H54 (cell line): Measurements from ENCODE around the gene ADARB1.

Experiments used
- DNase-seq: peaks from one replicate; pipeline ENCODE4 v3.0.0; 2011; ENCODE audit warnings: low spot score, mixed read lengths; ENCODE audit not compliant: insufficient read length
- FAIRE-seq: peaks from 3 replicates; lab custom pipeline; 2011; peaks lifted over from hg19 to GRCh38; lab: Jason Lieb, UNC
- POLR2A ChIP-seq: IDR thresholded peaks from 2 replicates; pipeline ENCODE4 v1.6.1; 2011; ENCODE audit warnings: low read depth, mild to moderate bottlenecking, low read length

The ADARB1 gene

DNA sequence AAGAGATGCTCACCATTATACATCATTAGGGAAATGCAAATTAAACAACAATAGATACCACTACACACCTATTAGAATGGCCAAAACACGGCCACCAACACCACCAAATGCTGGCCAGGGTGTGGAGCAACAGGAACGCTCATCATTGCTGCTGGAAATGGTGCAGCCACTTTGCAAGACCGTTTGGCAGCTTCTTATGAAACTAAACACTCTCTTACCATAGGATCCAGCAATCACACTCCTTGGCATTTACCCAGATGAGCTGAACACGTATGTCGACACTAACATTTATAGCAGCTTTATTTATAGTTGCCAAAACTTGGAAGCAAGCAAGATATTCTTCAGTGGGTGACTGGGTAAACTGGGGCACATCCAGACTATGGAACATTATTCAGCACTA is 28.9 kb upstream of the ADARB1 start:
- DNase-seq (no peak), FAIRE-seq (no peak)
- TF ChIP-seq POLR2A, result no peak

DNA sequence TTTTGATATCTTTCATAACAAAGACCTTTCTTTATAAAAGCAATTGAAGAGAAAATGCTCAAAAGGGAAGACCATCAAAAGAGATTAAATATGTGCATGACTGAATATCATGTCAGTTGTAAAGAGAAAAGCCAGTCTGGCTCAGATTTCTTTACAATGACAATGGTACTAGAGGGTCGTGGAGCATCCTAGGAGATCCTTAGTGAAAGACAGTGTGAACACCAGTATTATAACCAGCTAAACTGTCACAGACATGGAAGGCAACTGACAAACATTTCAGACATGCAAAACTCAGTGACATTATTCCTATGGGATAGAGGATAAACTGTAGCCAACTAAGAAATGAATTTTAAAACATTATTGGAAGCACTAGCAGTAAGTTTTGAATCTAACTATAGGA is 27.1 kb upstream of the ADARB1 start:
- FAIRE-seq, result no peak
- no peak for DNase-seq
- no peak for TF ChIP-seq POLR2A

DNA sequence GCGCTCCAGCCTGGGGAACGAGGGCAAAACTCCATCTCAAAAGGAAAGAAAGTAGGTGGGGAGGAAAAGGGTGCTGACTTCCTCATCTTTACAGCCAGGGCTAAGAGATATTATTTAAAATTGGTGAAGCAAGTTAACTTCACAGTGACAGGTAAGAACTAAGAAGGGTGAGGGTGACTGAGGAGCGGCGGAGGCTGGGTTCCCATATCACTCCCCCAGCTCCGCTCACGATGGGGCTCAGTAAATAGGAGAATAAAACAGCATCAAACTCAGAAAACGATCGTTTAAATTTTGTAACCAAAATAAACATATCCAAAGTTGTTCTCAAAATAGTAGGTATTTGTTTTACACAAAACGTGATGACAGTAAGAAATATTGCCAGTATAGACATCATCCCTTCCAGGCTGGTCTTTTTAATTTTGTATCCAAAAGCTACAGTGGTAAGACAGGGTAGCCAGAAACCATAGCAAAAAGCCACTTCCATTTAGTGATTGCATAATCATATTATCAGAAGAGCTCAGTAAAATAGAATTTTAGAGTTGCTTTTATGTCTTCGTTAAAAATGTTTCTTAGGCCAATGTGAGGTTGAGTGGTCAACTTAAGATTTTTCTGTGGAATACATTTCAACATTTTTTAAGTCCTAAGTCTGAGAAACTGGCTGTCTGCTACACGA is 26.2 kb upstream of the ADARB1 start:
- no peak for DNase-seq
- no peak for TF ChIP-seq POLR2A
- FAIRE-seq, result no peak

DNA sequence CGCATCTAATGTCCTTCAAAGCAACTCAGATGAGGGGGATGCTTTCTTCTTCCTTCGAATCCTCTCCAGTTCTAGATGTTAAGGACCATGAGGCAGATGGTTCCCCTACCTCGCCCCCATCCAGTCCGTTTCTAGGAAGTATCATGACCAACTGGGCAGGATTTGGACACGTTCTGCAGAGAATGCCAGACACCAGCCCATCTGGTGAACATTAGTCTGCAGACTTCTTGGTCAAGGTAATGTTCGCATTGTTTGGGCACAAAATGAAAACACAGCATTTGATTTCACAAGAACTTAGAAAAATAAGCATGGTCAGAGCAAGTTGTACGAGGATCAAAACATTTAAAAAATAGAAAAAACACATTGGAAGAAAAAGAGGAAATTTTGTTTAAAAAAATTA is 25.4 kb upstream of the ADARB1 start:
- FAIRE-seq, result no peak

DNA sequence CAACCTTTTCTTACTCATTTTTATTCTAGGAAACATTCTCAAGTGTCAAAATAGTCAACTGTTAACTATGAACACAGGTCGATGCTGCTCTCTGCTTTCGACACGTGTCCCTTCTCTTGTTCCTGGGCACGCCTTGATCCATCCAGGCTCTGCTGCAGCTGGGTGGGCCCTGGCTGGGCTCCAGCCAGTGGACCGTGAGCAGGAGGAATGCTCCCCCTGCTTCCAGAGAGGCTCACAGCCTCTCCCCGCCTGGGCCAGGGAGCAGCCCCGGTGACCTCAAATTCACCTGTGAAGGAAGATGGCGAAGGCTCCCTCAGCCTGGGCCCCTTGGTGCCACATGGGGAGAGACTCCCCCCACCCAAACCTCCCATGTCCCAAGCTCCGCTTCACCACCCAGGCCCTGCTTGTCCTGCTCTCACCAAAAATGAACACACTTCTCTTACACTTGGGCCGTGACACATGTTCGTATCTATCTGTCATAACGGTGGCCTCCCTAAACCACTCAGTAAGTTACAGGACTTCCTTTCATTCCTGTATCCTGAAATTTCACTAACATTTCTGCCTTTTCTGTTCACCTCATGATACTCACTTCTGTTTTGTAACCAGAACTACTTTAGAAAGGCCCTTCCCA is 24.6 kb upstream of the ADARB1 start:
- DNase-seq (no peak), FAIRE-seq (no peak)
- TF ChIP-seq POLR2A, result no peak

More for the DNA sequence above, 25.4 kb upstream of the ADARB1 start:
- no peak for TF ChIP-seq POLR2A
- no peak for DNase-seq

DNA sequence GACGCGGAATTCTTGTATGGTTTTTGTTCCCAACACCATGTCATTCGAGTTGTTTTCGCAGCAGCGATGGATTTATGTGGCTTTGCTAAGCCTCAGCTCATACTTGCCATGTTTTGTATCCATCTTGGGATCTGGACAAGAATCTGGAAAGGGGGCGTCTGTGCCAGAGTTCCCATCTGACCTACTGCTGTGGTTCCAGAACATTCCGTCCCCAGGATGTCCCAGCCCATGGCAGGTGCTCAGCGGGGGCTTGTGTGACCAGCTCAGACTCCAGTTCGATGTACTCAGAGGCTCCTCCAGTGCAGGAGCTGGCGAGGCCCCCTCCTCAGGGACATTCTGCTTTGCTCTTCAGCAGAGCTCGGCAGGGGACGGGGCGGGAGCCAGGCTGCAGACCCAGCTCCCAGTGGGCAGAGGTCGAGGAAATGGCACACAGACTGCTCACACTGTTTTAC is 24.0 kb upstream of the ADARB1 start:
- no peak for TF ChIP-seq POLR2A
- no peak for FAIRE-seq
- no peak for DNase-seq

DNA sequence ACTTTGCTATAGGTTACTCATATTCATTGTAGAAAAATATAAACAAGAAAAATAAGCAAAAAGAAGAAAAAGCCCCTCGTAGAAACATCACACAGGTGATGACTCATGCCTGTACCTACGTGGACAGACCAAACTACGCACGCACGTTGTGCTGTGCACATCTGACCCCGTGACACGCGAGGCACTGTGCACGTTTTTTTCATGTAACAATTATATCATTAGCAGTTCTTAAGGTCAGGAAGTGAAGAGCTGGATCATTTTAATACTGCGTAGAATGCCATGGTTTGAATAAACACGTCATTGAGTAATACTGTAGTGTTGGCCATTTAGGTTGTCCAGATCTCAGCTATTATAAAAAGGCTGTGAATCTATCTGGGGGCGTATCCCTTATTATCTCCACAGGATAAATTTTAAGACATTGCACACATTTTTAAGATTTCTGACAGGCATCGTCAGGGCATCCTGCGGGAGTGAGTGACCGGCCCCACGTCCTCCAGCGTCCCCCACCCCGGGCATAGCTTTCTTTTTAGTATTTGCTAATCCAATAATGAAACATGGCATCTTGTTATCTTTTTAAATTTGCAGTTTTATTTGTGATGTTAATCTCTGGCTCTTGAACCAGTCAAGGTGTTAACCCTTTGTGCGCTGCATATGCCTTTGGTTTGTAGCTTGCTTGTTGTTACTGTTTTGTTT is 23.4 kb upstream of the ADARB1 start:
- no peak for TF ChIP-seq POLR2A
- FAIRE-seq, result no peak

DNA sequence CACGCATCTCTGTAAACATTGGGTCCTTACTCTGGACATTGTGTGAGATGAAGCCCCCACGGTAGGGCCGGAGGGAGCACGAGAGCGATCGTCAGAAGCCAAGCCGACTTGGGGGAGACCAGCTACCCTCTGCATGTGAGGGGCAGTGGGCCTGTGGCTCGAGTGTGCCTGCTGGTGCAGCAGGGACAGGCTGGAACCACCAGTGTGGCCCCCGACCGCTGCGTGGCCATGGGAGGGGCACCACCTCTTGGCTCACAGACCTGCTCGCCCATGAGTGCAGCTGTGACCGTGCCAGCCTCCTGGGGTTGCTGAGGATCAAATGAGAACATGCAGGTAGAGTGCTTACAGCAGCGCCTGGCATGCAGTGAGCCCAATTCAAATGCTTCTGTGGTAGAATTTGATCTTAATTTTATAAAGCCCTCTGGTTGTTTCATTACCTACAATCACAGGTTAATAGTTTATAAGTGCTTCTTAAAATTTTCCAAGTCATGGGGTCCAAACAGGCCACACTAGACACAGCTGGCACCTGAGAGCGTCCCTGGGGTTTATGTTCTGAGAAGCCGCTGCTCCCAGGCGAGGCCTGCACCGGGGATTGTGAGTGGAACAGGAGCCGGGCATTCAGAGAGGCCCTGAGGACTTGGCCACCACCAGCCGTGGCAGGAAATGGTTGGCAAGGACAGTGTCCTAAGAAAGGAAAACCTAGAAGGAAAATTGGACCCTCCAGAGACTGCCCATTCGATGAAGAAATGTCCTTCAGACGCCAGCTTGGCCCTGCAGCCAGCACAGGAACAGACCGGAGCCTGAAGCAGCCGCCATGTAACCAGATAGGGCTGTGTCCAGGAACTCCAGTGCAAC is 22.6 kb upstream of the ADARB1 start:
- no peak for FAIRE-seq

More for the DNA sequence above, 23.4 kb upstream of the ADARB1 start:
- no peak for DNase-seq

DNA sequence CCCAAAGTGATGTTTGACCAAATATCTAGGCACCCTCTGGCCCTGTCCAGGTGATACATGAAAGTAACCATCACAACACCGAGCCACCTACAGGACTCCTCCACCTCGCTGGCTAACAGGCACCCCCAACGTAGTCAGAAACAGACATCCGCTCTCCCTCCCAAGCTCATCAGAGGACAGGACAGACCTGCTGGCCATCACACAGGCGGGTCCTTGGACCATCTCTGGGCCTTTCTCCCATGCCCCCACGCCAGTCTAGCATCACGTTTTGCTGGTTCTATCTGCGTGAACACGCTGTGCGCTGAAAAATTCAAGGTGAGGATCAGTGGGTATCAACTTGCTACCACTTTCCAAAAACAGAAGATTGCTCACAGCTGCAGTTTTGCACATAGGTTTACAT is 21.4 kb upstream of the ADARB1 start:
- DNase-seq, result no peak
- TF ChIP-seq POLR2A, result no peak
- no peak for FAIRE-seq

More for the DNA sequence above, 22.6 kb upstream of the ADARB1 start:
- no peak for TF ChIP-seq POLR2A
- no peak for DNase-seq

DNA sequence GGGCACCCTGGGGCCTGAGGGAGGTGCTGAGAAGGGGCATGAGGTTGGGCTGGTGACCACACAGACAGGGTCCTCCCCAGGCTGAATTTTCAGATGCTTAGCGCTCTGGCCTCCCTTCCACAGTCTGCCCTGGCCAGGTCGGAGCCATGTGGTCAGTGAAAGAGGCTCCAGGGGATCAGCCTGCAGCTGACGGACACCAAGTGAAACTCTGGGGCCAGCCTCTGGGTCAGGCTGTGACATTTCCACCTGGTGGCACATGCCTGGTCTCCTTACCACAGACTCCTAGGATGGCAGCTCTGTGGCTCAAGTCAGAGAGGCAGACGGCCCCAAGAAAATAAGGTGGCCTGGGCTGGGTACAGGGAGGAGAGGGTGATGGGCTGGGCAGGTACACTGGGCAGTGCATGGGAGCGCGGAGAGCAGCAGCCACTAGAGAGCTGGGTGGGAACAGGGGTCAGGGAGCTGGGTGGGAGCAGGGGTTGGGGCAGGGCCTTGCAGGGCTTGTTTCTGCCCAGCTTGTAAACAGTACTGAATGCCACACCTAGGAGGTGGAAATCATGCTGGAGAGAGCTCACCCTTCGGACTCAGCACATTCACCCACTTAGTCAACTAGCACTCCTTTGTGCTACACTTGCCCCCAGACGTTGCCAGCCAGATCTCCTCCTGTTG is 20.7 kb upstream of the ADARB1 start:
- DNase-seq, result no peak
- FAIRE-seq, result no peak
- TF ChIP-seq POLR2A, result no peak

DNA sequence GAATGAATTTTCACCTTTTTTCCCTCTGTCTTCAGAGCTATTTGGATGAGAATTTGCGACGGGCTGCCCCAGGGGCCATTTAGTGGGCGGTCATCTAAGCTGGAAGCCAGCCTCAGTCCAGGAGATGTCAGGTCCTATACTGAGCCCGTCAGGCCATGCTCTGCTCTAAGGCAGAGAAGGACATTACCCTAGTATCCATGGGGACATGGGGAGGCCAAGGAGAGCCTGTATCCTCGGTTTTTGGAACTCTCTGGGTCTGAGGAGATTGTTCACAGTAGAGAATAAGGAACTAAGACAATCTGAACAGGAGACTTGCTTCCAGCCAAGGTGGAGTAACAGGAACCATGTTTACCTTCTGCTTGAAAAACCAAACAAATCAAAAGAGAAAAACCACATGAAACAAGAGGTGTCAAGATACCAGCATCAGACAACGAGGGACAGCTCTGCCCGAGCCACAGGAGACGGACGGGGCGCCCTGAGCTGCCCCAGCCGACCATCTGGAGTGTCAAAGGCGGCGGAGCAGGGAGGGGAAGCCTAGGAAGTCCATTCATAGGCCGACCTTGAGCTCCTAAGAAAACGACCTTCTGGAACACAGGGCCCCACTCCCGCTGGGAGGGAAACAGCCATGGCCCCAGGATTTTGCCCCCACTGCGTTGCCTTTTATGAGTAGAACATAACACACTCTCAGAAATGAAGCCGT is 20.0 kb upstream of the ADARB1 start:
- DNase-seq (no peak), FAIRE-seq (no peak)
- no peak for TF ChIP-seq POLR2A

DNA sequence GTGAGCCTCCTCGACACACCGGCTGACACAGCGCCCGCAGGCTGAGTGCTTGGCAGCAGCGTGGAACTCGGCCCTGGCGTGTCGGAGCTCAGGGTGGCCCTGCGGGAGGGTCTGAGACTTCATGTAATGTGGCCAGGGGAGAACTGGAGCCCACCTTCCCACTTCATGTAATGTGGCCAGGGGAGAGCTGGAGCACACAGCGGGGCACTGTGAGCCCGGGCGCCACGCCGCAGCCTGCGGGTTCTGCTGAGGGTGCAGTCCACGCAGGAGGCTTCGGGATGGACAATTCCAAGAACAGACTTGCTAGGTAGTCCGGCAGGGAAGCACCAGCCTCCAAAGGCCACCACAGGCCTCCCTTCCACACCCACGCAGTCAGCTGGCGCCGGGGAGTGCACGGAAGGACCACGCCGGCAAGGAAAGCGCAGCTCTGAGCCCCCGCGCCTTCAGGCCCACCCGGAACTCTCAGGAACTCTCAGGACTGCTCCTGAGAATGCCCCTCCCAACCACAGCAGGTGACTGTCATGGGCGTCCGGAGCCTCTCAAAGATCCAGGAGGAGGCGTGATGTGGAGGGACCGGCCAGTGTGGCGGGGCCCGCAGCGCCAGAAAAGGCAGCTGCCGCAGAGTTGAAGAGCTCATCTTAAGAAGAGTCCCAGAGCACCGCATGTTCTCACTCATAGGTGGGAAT is 19.3 kb upstream of the ADARB1 start:
- DNase-seq (no peak), FAIRE-seq (no peak)
- TF ChIP-seq POLR2A, result no peak
